HG03175 (cell line): Measurements from ENCODE around the gene ASPHD2.
A peak's percentile ranks its signal among the peaks of the same experiment; 100 is the strongest.
"Not testable (repeated sequence)": the region's sequence is repeated elsewhere in the genome, so short reads cannot be mapped to it uniquely, and the experiment has no call there.

Experiments
- ATAC-seq: cut with Tn5 transposase; IDR thresholded peaks from one replicate; pipeline ENCODE4 v1.9.1; 2021; ENCODE audit warnings: mild to moderate bottlenecking, moderate library complexity; ENCODE audit not compliant: unreplicated experiment

The ASPHD2 gene

GRCh38 chr22:26414347-26414746 lies 14.7 kb upstream of the ASPHD2 start:
- no peak for ATAC-seq

GRCh38 chr22:26416256-26416655 lies 12.8 kb upstream of the ASPHD2 start:
- ATAC-seq: no peak

- no peak for ATAC-seq
Observed at GRCh38 chr22:26416670-26417276, 12.3 kb upstream of the ASPHD2 start.

GRCh38 chr22:26417406-26417805 lies 11.7 kb upstream of the ASPHD2 start:
- ATAC-seq: no peak

DNA sequence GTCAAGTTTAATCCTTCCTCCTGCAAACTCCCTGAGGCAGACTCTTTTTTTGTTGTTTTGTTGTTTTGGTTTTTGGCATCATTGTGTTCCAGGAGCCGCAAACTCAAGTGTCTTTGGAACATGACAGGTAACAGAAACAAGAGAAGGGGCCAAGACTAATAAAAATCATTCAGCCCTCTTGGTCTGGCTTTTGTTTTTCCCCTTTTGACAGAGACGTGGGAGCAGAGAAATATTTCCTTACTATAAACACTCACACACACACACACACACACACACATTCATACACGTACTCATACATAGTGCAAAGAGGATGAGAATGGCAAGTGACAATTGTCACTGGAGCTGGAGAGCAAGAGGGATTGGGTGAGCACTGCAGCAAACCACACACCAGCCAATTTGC lies 10.4 kb upstream of the ASPHD2 start:
- no peak for ATAC-seq

DNA sequence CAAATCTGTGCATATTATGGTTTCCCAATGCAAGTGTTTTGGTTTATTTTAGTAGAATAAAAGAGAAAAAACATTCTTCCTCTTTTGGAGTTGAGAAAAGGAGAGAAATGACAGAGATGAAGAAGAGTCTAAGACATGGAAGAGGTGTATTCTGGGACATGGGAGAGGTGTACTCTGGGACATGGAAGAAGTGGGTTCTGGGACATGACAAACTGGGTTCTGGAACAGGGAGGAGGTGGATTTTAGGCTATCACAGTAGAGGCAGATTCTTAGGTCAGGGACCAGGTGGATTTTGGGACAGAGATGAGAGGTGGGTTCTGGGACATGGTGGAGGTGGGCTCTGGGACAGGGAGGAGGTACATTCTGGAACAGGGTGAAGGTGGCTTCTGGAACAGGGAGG lies 2.1 kb upstream of the ASPHD2 start:
- no peak for ATAC-seq

- peak; percentile 8 for ATAC-seq
Observed at GRCh38 chr22:26429458-26430286, 612 bp downstream of the ASPHD2 start.

GRCh38 chr22:26430600-26430999 lies 1.5 kb downstream of the ASPHD2 start:
- no peak for ATAC-seq

DNA sequence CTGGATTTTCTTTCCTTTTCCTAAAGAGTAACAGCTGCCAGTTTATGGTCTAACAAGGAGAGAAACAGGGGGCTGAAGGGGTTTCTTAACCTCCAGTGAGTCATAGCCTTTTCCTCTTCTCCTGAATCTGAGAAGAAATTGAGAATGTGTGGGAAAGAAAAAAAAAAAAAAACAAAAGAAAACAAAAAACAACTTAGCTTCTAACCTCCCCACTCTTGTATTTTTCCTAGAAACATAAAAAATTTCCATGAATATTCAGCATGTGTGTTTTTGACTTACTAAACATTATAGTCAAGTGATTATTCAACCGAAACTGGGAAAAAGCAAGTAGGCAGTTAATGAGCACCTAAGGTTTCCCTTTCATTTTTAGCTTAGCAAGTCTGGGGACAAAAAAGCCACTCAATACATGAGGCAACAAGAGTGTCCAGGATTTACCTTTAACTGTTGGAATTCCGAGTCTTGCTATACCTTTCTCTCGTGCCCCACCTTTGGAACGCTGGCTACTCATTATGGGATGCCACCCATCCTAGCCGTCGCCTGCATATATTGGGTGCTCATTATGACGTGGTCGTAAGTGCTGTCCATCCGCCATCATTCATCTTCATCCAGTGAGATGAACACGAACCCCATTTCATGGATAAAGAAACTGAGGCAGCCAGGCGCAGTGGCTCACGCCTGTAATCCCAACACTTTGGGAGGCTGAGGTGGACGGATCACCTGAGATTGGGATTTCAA lies 2.4 kb downstream of the ASPHD2 start:
- ATAC-seq: no peak

GRCh38 chr22:26432619-26433311 lies 3.7 kb downstream of the ASPHD2 start:
- no peak for ATAC-seq

DNA sequence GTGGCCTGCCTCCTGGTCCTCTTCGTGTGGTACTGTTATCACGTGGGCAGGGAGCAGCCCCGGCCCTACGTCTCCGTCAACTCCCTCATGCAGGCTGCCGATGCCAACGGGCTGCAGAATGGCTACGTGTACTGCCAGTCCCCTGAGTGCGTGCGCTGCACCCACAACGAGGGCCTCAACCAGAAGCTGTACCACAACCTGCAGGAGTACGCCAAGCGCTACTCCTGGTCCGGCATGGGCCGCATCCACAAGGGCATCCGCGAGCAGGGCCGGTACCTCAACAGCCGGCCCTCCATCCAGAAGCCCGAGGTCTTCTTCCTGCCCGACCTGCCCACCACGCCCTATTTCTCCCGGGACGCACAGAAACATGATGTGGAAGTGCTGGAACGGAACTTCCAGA lies 4.7 kb downstream of the ASPHD2 start:
- no peak for ATAC-seq

DNA sequence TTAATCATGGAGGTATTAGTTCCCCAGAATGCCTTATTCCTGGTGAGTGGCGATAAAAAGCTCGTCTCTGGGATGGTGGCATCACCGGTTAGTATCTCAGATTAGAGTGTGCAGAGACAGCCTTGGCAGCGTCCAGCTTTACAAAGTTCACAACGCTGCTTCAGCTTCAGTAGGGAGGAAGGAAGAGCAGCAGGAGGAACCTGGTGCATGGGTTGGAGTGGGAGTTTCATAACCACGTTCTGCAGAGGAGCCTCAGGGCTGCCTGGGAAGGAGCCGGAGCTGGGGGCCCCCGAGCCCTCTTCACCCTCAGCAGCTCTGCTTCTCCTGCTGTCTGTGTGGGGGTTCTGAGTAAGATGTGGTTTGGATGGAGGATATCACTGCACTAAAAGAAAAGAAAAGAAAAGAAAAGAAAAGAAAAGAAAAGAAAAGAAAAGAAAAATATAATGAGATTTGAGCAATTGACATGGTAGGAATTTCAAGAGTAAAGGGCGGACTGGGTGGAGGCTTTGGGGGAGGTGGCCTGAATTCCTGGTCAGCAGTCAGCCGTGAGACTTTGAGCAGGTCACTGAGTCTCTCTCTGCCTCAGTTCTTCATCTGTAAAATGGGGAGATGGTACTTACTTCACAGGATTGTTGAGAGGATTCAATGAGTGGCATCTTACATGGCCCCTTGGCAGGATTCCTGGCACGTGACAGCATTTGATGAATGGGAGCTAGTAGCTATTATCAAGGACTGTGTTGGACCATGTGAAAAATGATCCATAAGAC lies 6.5 kb downstream of the ASPHD2 start:
- ATAC-seq: no peak

DNA sequence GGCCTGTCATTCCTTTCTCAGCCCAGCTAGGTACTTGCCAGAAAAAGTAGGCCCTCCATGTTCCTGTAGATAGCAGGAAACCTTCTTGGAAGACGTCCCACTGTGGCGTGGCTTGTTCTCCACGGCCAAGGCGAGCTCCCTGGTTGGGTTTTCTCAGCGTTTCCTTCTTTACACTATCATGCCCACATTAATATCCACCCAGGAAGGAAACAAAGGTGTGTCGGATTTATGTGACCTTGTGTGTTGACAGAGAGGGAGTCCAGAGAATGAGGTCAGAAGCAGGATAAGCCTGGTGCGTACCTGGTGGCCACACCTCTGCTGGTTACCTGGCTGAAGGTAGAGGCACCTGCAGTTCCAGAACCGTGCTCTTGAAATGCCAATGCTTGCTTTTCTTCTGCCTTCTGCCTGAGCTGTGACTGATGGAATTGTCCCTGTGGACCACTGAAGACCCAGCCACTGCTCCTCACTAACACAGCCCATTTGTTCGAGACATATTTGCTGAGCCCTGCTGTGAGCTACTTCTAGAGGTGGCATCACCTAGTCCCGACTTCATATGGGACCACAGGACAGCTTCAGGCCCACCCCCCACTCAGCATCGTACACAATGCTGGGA lies 7.9 kb downstream of the ASPHD2 start:
- no peak for ATAC-seq

DNA sequence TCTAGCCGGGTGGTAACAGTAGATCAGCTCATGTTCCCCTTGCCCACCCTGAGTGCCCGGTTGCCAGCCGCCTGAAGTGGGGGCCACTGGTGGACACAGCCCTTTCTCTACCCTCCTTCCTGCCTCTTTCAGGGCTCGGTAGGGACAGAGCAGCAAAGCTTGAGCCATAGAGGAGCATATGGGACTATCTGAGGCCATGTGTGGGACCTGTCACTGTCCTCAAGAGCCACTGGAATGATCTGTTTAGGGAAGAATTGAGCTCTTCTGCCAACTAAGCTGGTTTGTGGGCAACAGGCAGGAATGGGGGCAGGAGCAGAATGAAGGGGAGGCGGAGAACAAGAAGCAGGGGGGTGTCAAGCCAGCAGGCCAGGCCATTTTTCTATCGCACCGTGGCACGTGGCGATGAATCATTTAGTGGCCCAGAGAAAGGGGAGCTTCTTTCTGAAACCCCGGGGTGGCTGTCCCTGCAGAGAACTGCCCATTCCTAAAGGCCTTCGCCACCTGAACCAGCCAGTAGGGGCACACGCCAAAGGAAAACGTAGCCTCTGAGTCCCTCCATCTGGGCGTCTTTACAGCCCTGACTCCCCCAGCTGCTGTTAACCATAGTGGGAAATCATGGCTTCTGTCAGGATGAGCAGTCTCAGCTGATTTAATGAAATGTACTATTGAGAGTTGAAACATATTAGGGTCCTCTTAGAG lies 8.8 kb downstream of the ASPHD2 start:
- no peak for ATAC-seq

- not testable (repeated sequence) for ATAC-seq
Observed at GRCh38 chr22:26438776-26439175, 9.7 kb downstream of the ASPHD2 start.

GRCh38 chr22:26439559-26439958 lies 10.5 kb downstream of the ASPHD2 start:
- ATAC-seq: no peak

- ATAC-seq: no peak
Observed at GRCh38 chr22:26442086-26442756, 13.2 kb downstream of the ASPHD2 start.

GRCh38 chr22:26443901-26444690 lies 15.0 kb downstream of the ASPHD2 start:
- ATAC-seq: no peak
